PC-9 (cell line): ENCODE results near the gene SLC12A3. TPM values are rescaled to one million over a fixed set of nuclear protein-coding genes. Genes with fewer than 3 reads are reported as not detected.
A peak's percentile ranks its signal among the peaks of the same experiment; 100 is the strongest.

Source experiments
- BruUV-seq: library from RNA; stranded (reverse); fragments of 400-500 nt; replicated peaks from 2 replicates; lab custom pipeline; 2021; lab: Mats Ljungman, UMichigan
- CTCF ChIA-PET: fragments of 300-600 bp; sonication (Branson Sonifier 250); formaldehyde crosslinking; loops from one replicate; lab custom pipeline; 2022; ENCODE audit warnings: antibody characterized with exemption; lab: Charles Lee
- POLR2A ChIA-PET: fragments of 300-600 bp; sonication (Branson Sonifier 250); formaldehyde crosslinking; loops from one replicate; lab custom pipeline; 2022; ENCODE audit warnings: antibody characterized with exemption; ENCODE audit not compliant: unreplicated experiment; lab: Charles Lee
- DNase-seq, 2 experiments: peaks; one replicate each; pipeline versions ENCODE4 v3.0.0 to v3.0.0-alpha.2; 2015 to 2022; ENCODE audit warnings: mixed read lengths in 1 of 2
- H2AFZ ChIP-seq: fragments of 200-600 bp; sonication (generic); 2 replicates; pipeline ENCODE4 v1.8.1; 2017; ENCODE audit warnings: antibody characterized with exemption
- H3F3A ChIP-seq: fragments of 200-600 bp; sonication (generic); 2 replicates; pipeline ENCODE4 v1.8.1; 2017; ENCODE audit warnings: antibody characterized with exemption, mild to moderate bottlenecking, low read depth; ENCODE audit not compliant: insufficient read depth
- H3K27ac ChIP-seq: fragments of 200-600 bp; sonication (generic); 2 replicates; pipeline ENCODE4 v1.6.1; 2016; ENCODE audit warnings: mixed run types
- H3K27me3 ChIP-seq: fragments of 200-600 bp; sonication (generic); 2 replicates; pipeline ENCODE4 v1.6.1; 2016; ENCODE audit warnings: low read depth, mixed run types; ENCODE audit not compliant: insufficient read depth
- H3K36me3 ChIP-seq: fragments of 200-600 bp; sonication (generic); 2 replicates; pipeline ENCODE4 v1.6.1; 2016; ENCODE audit warnings: low read depth, mixed run types
- H3K4me1 ChIP-seq: fragments of 200-600 bp; sonication (generic); replicated peaks from 2 replicates; pipeline ENCODE4 v1.6.1; 2016; ENCODE audit warnings: mixed run types; ENCODE audit not compliant: insufficient read depth
- H3K4me2 ChIP-seq: fragments of 200-600 bp; sonication (generic); 2 replicates; pipeline ENCODE4 v1.6.1; 2017; ENCODE audit warnings: mixed run types
- H3K4me3 ChIP-seq: fragments of 200-600 bp; sonication (generic); 2 replicates; pipeline ENCODE4 v1.6.1; 2016; ENCODE audit warnings: mixed run types
- H3K79me2 ChIP-seq: fragments of 200-600 bp; sonication (generic); 2 replicates; pipeline ENCODE4 v1.6.1; 2017; ENCODE audit warnings: low read depth, mixed run types
- H3K9me2 ChIP-seq: fragments of 200-600 bp; sonication (generic); 2 replicates; pipeline ENCODE4 v1.8.1; 2017; ENCODE audit warnings: mild to moderate bottlenecking; ENCODE audit not compliant: insufficient read depth
- H3K9me3 ChIP-seq: fragments of 200-600 bp; sonication (generic); 2 replicates; pipeline ENCODE4 v1.8.1; 2016; ENCODE audit warnings: low read depth; ENCODE audit not compliant: insufficient read depth
- H4K20me1 ChIP-seq: fragments of 200-600 bp; sonication (generic); 2 replicates; pipeline ENCODE4 v1.8.1; 2017; ENCODE audit not compliant: insufficient read depth
- CTCF ChIP-seq: fragments of 200-600 bp; sonication (generic); conservative IDR thresholded peaks from 2 replicates; pipeline ENCODE4 v1.6.1; 2017; ENCODE audit warnings: mixed run types, antibody characterized with exemption, mild to moderate bottlenecking, moderate library complexity
- EZH2 ChIP-seq: fragments of 200-600 bp; sonication (generic); IDR thresholded peaks from 2 replicates; pipeline ENCODE4 v1.8.0; 2017; ENCODE audit warnings: antibody characterized with exemption, low read depth
- intact Hi-C: fragments of 100-400 bp; cut with micrococcal nuclease; formaldehyde crosslinking; loops from one replicate; pipeline ENCODE4 v1.10.0; 2022; ENCODE audit not compliant: unreplicated experiment
- total RNA-seq: library from RNA; stranded (reverse); gene quantifications from 2 replicates; pipeline ENCODE4 v1.2.3, GENCODE V29; 2021

The SLC12A3 gene
- total RNA-seq, 1 experiment from 2014 or later, result 0.26 TPM

GRCh38 chr16:56861092-56861610 lies 3.9 kb upstream of the SLC12A3 start:
- Histone ChIP-seq H4K20me1 (no peaks in the 10 kb centered on the region), H3K27ac (peak overlapping the region; percentile 38; the same call in 1 of the 2 replicates), H3K9me2 (no peaks in the 10 kb centered on the region), H3K4me2 (peak overlapping the region; percentile 39), H3F3A (peaks cover 9% of the 10 kb centered on the region; the same call in 1 of the 2 replicates), H3K27me3 (no peaks in the 10 kb centered on the region), H3K9me3 (no peaks in the 10 kb centered on the region), H3K79me2 (no peaks in the 10 kb centered on the region), H2AFZ (no peak overlapping the region), H3K36me3 (no peaks in the 10 kb centered on the region), H3K4me3 (no peak overlapping the region), H3K4me1 (peaks cover 26% of the 10 kb centered on the region)
- ChIA-PET POLR2A (interaction anchor here (0.5 to 0.6 kb wide), 4 partner anchors 39 to 1198 kb away, joined by 3 to 6 read pairs (median 4); no protein-coding TSS in a partner anchor), CTCF (no interaction called here)
- no TSS peak for BruUV-seq
- DNase-seq, result peak; percentile 84 to 89
- no peak for TF ChIP-seq EZH2
- TF ChIP-seq CTCF, result no peak
- intact Hi-C loops, result loop anchor here (2.0 kb wide), 1 partner anchor 46 kb away; no protein-coding TSS in a partner anchor

- Histone ChIP-seq H3K79me2 (no peaks in the 10 kb centered on the region), H3K4me1 (peaks cover 26% of the 10 kb centered on the region), H3K9me2 (no peaks in the 10 kb centered on the region), H2AFZ (no peak overlapping the region), H3K9me3 (no peaks in the 10 kb centered on the region), H3K27ac (peak overlapping the region; percentile 38), H3F3A (peaks cover 9% of the 10 kb centered on the region; the same call in 1 of the 2 replicates), H3K27me3 (no peaks in the 10 kb centered on the region), H3K36me3 (no peaks in the 10 kb centered on the region), H3K4me3 (no peak overlapping the region), H4K20me1 (no peaks in the 10 kb centered on the region), H3K4me2 (peak overlapping the region; percentile 39)
- POLR2A ChIA-PET, result no interaction called here
- no TSS peak for BruUV-seq
- TF ChIP-seq EZH2 (no peak), CTCF (no peak)
- CTCF ChIA-PET, result no interaction called here
- intact Hi-C loops, result loop anchor here (2.0 kb wide), 1 partner anchor 47 kb away; no protein-coding TSS in a partner anchor
- DNase-seq, result no peak
Measured at GRCh38 chr16:56861756-56862155, 3.3 kb upstream of the SLC12A3 start.

- TF ChIP-seq EZH2 (no peak), CTCF (no peak)
- no peak overlapping the region for H3K4me2 ChIP-seq
- no peak overlapping the region for H2AFZ ChIP-seq
- POLR2A ChIA-PET, result interaction anchor here (0.5 to 0.6 kb wide), 2 partner anchors 15 to 259 kb away, joined by 6 to 7 read pairs; no protein-coding TSS in a partner anchor
- no peak overlapping the region for H3K4me3 ChIP-seq
- intact Hi-C loops, result no loop called here
- no peaks in the 10 kb centered on the region for H3K79me2 ChIP-seq
- H3K36me3 ChIP-seq, result no peaks in the 10 kb centered on the region
- BruUV-seq, result no TSS peak
- H4K20me1 ChIP-seq, result no peaks in the 10 kb centered on the region
- no peaks in the 10 kb centered on the region for H3K27me3 ChIP-seq
- DNase-seq, result no peak
- no peaks in the 10 kb centered on the region for H3K9me3 ChIP-seq
- CTCF ChIA-PET, result interaction anchor here (1.1 kb wide), 1 partner anchor 70 kb away, joined by 4 read pairs; no protein-coding TSS in a partner anchor
- H3K27ac ChIP-seq, result no peak overlapping the region
- peaks cover 26% of the 10 kb centered on the region for H3K4me1 ChIP-seq
- H3F3A ChIP-seq, result peaks cover 9% of the 10 kb centered on the region; the same call in 1 of the 2 replicates
- H3K9me2 ChIP-seq, result no peaks in the 10 kb centered on the region
Measured at GRCh38 chr16:56862776-56863175, 2.2 kb upstream of the SLC12A3 start.
